Hepatocyte (in vitro differentiated cells): ENCODE measurements around the gene PPP2R5C. TPM values are rescaled to one million over a fixed set of nuclear protein-coding genes. Genes with fewer than 3 reads are reported as not detected.
A peak's percentile ranks its signal among the peaks of the same experiment; 100 is the strongest.

Source experiments
- DNase-seq: peaks from one replicate; pipeline ENCODE4 v3.0.0-alpha.2; 2016; ENCODE audit warnings: low spot score
- H2AFZ ChIP-seq: fragments of 200-600 bp; sonication (generic); 2 replicates; pipeline ENCODE4 v1.6.0; 2016; ENCODE audit warnings: antibody characterized with exemption, mild to moderate bottlenecking
- H3K27ac ChIP-seq: fragments of 200-600 bp; sonication (generic); 2 replicates; pipeline ENCODE4 v1.5.1; 2016; ENCODE audit warnings: mild to moderate bottlenecking
- H3K27me3 ChIP-seq: fragments of 200-600 bp; sonication (generic); 2 replicates; pipeline ENCODE4 v1.6.1; 2016
- H3K36me3 ChIP-seq: fragments of 200-600 bp; sonication (generic); replicated peaks from 2 replicates; pipeline ENCODE4 v1.5.1; 2016; ENCODE audit warnings: low read depth; ENCODE audit not compliant: insufficient read depth
- H3K4me1 ChIP-seq: fragments of 200-600 bp; sonication (generic); 2 replicates; pipeline ENCODE4 v1.5.1; 2016; ENCODE audit warnings: mild to moderate bottlenecking, moderate library complexity; ENCODE audit not compliant: insufficient read depth
- H3K4me2 ChIP-seq: fragments of 200-600 bp; sonication (generic); 2 replicates; pipeline ENCODE4 v1.6.0; 2016
- H3K4me3 ChIP-seq: fragments of 200-600 bp; sonication (generic); 2 replicates; pipeline ENCODE4 v1.5.1; 2016; ENCODE audit warnings: mild to moderate bottlenecking
- H3K79me2 ChIP-seq: fragments of 200-600 bp; sonication (generic); 2 replicates; pipeline ENCODE4 v1.6.0; 2017; ENCODE audit warnings: mild to moderate bottlenecking
- H3K9me2 ChIP-seq: fragments of 200-600 bp; sonication (generic); replicated peaks from 2 replicates; pipeline ENCODE4 v1.6.0; 2017; ENCODE audit warnings: mild to moderate bottlenecking; ENCODE audit not compliant: insufficient read depth
- H3K9me3 ChIP-seq: fragments of 200-600 bp; sonication (generic); 2 replicates; pipeline ENCODE4 v1.5.1; 2016; ENCODE audit warnings: low read depth, mild to moderate bottlenecking
- H4K20me1 ChIP-seq: fragments of 200-600 bp; sonication (generic); 2 replicates; pipeline ENCODE4 v1.6.0; 2016; ENCODE audit warnings: mild to moderate bottlenecking; ENCODE audit not compliant: insufficient read depth, poor library complexity, severe bottlenecking
- EZH2 ChIP-seq: fragments of 200-600 bp; sonication (generic); IDR thresholded peaks from 2 replicates; pipeline ENCODE4 v1.6.1; 2016; ENCODE audit warnings: antibody characterized with exemption, mild to moderate bottlenecking, borderline replicate concordance
- EZH2phosphoT487 ChIP-seq: fragments of 200-600 bp; sonication (generic); IDR thresholded peaks from one replicate; pipeline ENCODE4 v1.6.1; 2018; ENCODE audit warnings: antibody characterized with exemption, mild to moderate bottlenecking, low read depth, moderate library complexity; ENCODE audit not compliant: unreplicated experiment, severe bottlenecking
- WGBS: methylation state at CpG from one replicate; pipeline ENCODE4 v1.1.6; 2016; ENCODE audit warnings: low lambda C conversion rate; ENCODE audit errors: missing lambda C conversion rate; 5-methylcytosine and 5-hydroxymethylcytosine counted together
- polyA plus RNA-seq: library from polyadenylated mRNA; unstranded; fragments of >200 nt; fragmentation: Nextera tagmentation; extraction: Ambion mirVana; gene quantifications from 2 replicates; pipeline ENCODE4 v1.2.1, GENCODE V29; 2016
- total RNA-seq: library from RNA; depleted of rRNA; stranded (reverse); fragments of >200 nt; gene quantifications from 2 replicates; pipeline ENCODE4 v1.2.3, GENCODE V29; 2014
- TF ChIP-seq, protein P1 (sequence below): fragments of 200-600 bp; sonication (generic); IDR thresholded peaks from 2 replicates; pipeline ENCODE4 v1.5.1; 2016; ENCODE audit warnings: antibody characterized with exemption, mild to moderate bottlenecking; ENCODE audit not compliant: poor library complexity

The PPP2R5C gene
- total and polyA plus RNA-seq, 2 experiments from 2014 or later = 47.4 to 78.0 TPM

DNA sequence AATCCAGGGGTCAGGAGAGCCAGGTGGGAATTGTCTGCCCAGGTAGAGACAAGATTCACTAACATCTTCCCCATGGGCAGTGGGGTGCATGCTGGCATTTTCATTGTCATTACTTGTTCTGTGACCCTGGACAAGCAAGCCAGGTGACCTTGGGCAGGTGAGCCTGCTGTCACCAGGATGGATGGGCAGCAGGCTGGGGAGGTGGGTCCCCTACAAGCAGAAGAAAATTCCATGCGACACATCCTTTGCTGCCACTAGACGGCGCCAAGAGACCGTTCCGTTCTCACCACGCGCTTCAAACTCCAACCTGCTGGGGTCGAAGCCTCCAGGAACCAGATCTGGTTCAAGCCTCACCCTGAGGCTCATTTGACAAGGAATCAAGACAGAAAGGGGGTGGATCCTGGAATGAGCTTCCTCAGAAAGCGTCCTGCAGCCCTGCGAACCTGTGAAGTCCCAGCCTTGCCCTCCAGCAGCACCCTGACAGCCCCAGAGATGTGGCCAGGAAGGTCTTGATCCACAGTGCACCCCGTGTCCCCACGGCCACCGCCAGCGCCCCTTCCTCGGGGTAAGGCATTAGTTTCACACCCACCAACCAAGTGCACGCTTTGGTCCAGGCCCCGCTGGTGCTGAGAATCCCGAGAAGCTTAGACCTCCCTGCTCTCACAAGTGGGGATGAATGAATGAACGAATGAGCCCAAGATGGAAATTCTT is 199.7 kb downstream of the PPP2R5C start:
- Histone ChIP-seq H3K4me1 (peaks cover 9% of the 10 kb centered on the region), H3K9me2 (no peaks in the 10 kb centered on the region), H3K9me3 (no peaks in the 10 kb centered on the region), H3K4me2 (no peak overlapping the region), H3K79me2 (peaks cover 17% of the 10 kb centered on the region), H3K27me3 (no peaks in the 10 kb centered on the region), H2AFZ (no peak overlapping the region), H4K20me1 (peaks cover 6% of the 10 kb centered on the region), H3K27ac (no peak overlapping the region), H3K36me3 (no peaks in the 10 kb centered on the region), H3K4me3 (no peak overlapping the region)
- 37% methylated on average over 19 of the region's 19 CpGs for WGBS
- TF ChIP-seq EZH2phosphoT487 = no peak
- TF ChIP-seq, protein P1, sequence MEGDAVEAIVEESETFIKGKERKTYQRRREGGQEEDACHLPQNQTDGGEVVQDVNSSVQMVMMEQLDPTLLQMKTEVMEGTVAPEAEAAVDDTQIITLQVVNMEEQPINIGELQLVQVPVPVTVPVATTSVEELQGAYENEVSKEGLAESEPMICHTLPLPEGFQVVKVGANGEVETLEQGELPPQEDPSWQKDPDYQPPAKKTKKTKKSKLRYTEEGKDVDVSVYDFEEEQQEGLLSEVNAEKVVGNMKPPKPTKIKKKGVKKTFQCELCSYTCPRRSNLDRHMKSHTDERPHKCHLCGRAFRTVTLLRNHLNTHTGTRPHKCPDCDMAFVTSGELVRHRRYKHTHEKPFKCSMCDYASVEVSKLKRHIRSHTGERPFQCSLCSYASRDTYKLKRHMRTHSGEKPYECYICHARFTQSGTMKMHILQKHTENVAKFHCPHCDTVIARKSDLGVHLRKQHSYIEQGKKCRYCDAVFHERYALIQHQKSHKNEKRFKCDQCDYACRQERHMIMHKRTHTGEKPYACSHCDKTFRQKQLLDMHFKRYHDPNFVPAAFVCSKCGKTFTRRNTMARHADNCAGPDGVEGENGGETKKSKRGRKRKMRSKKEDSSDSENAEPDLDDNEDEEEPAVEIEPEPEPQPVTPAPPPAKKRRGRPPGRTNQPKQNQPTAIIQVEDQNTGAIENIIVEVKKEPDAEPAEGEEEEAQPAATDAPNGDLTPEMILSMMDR = peak; percentile 78
- no peak for TF ChIP-seq EZH2
- DNase-seq = peak; percentile 88

DNA sequence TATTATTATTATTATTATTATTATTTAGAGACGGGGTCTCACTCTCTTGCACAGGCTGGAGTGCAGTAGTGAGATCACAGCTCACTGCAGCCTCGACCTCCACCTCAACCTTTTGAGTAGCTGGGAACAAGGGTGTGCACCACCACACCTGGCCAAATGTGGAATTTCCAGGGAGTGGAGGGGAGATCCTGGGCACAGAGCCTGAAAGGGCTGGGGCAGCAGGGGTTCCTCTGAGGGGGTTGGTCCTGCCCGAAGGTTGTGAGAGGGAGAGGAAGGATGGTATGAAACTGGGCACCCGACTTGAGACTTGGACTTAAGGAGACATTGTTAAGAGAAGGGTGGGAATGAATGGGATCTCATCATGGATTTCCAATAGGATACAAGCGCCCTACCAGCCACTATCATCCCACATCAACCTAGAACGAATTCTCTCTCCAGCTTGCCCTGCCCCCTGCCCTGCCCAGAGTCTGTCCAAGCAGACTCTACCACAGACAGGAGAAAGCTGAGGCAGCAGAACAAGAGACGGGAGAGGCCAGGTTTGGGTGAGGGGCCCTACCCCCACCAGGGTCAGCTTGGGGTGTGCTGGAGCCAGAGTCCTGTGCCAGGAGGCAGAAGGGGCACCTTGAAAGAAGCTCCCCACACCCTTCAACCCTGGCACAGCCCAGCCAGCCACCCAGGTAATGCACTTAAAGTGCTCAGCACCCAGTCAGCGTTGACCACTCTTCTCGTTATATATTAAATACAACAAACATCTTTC is 200.4 kb downstream of the PPP2R5C start:
- Histone ChIP-seq H3K79me2 (peaks cover 25% of the 10 kb centered on the region), H3K4me1 (peaks cover 9% of the 10 kb centered on the region), H4K20me1 (peaks cover 12% of the 10 kb centered on the region), H2AFZ (no peak overlapping the region), H3K4me3 (no peak overlapping the region), H3K27ac (no peak overlapping the region), H3K36me3 (no peaks in the 10 kb centered on the region), H3K9me3 (no peaks in the 10 kb centered on the region), H3K27me3 (no peaks in the 10 kb centered on the region), H3K4me2 (peak overlapping the region; percentile 4), H3K9me2 (no peaks in the 10 kb centered on the region)
- WGBS = 85% methylated on average over 9 of the region's 9 CpGs
- DNase-seq = no peak
- no peak for TF ChIP-seq EZH2
- TF ChIP-seq, protein P1 = no peak
- TF ChIP-seq EZH2phosphoT487 = no peak

DNA sequence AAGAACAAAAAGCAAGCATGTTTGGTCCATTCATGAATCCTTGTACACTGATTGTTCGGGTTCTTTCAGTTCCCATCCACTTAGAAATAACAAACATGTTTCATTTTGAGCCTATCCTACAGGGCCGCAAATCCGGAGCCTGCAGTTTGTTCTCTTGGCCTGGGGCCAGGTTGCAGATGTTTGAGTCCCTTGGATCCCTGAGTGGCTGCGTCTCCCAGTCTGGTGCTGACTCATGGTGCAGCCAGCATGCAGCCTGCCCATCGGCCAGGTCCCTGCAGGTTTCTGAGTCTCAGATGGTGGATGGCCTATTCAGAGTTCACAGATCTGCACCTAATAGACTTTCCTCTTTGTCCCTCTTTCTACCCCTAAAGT is 201.0 kb downstream of the PPP2R5C start:
- Histone ChIP-seq H3K79me2 (peaks cover 31% of the 10 kb centered on the region), H3K27ac (no peak overlapping the region), H4K20me1 (peaks cover 17% of the 10 kb centered on the region), H3K27me3 (no peaks in the 10 kb centered on the region), H3K36me3 (no peaks in the 10 kb centered on the region), H3K4me1 (peaks cover 9% of the 10 kb centered on the region), H3K9me3 (no peaks in the 10 kb centered on the region), H2AFZ (no peak overlapping the region), H3K9me2 (no peaks in the 10 kb centered on the region), H3K4me2 (peak overlapping the region; percentile 4), H3K4me3 (no peak overlapping the region)
- TF ChIP-seq EZH2 = no peak
- TF ChIP-seq, protein P1 = no peak
- no peak for TF ChIP-seq EZH2phosphoT487
- 31% methylated on average over 5 of the region's 5 CpGs for WGBS
- DNase-seq = peak; percentile 82
